Bone marrow (tissue), 2 donors: ENCODE results near the gene CELF5.

ENCODE experiments used
- DNase-seq, 2 donors: peaks; one replicate each; lab custom pipeline; 2025; lab: John Stamatoyannopoulos, UW

The CELF5 gene

GRCh38 chr19:3243819-3244700, 19.6 kb downstream of the CELF5 start:
- no peak for DNase-seq

GRCh38 chr19:3245050-3245449, 20.6 kb downstream of the CELF5 start:
- DNase-seq = no peak

- DNase-seq = no peak
Measured at GRCh38 chr19:3248728-3249326, 24.4 kb downstream of the CELF5 start.

GRCh38 chr19:3249408-3249807, 24.9 kb downstream of the CELF5 start:
- no peak for DNase-seq

- no peak for DNase-seq
Measured at GRCh38 chr19:3250675-3251074, 26.2 kb downstream of the CELF5 start.

- DNase-seq = no peak
Measured at GRCh38 chr19:3251229-3251628, 26.8 kb downstream of the CELF5 start.

- no peak for DNase-seq
Measured at GRCh38 chr19:3252650-3253049, 28.2 kb downstream of the CELF5 start.

- no peak for DNase-seq
Measured at GRCh38 chr19:3253270-3253669, 28.8 kb downstream of the CELF5 start.

- no peak for DNase-seq
Measured at GRCh38 chr19:3254520-3254919, 30.1 kb downstream of the CELF5 start.

GRCh38 chr19:3257071-3257470, 32.6 kb downstream of the CELF5 start:
- no peak for DNase-seq

GRCh38 chr19:3262362-3262761, 37.9 kb downstream of the CELF5 start:
- no peak for DNase-seq

GRCh38 chr19:3263866-3264265, 39.4 kb downstream of the CELF5 start:
- DNase-seq = no peak

- no peak for DNase-seq
Measured at GRCh38 chr19:3265432-3265831, 41.0 kb downstream of the CELF5 start.

GRCh38 chr19:3266092-3266693, 41.7 kb downstream of the CELF5 start:
- no peak for DNase-seq

- no peak for DNase-seq
Measured at GRCh38 chr19:3266792-3267514, 42.5 kb downstream of the CELF5 start.

- DNase-seq = no peak
Measured at GRCh38 chr19:3268326-3268725, 43.9 kb downstream of the CELF5 start.

- no peak for DNase-seq
Measured at GRCh38 chr19:3268763-3269162, 44.3 kb downstream of the CELF5 start.

GRCh38 chr19:3269916-3270671, 45.6 kb downstream of the CELF5 start:
- no peak for DNase-seq

GRCh38 chr19:3270902-3271301, 46.4 kb downstream of the CELF5 start:
- DNase-seq = no peak

GRCh38 chr19:3272401-3272931, 48.0 kb downstream of the CELF5 start:
- DNase-seq = no peak

- DNase-seq = no peak
Measured at GRCh38 chr19:3272952-3273351, 48.5 kb downstream of the CELF5 start.
